Activated effector memory CD4-positive, alpha-beta T cell treated with Interleukin-2 at 50 U/mL for 16 hours (primary cell): ENCODE data around the gene TTBK2.
"Not testable (repeated sequence)": the region's sequence is repeated elsewhere in the genome, so short reads cannot be mapped to it uniquely, and the experiment has no call there.

ENCODE experiments used
- DNase-seq: peaks from one replicate; pipeline ENCODE4 v3.0.0-alpha.2; 2020

The TTBK2 gene

GRCh38 chr15:42920519-42921341 is at the start of gene TTBK2:
Gene TTBK2 (minus strand): TSS chr15:42920778. CDS start chr15:42878617, 42,161 bp downstream.
- DNase-seq = peak; percentile 97

GRCh38 chr15:42964476-42964875 is 43.9 kb upstream of the TTBK2 start:
- DNase-seq = no peak

GRCh38 chr15:42955518-42955917 is 34.9 kb upstream of the TTBK2 start:
- DNase-seq = no peak

GRCh38 chr15:42954291-42954690 is 33.7 kb upstream of the TTBK2 start:
- no peak for DNase-seq

GRCh38 chr15:42948898-42949297 is 28.3 kb upstream of the TTBK2 start:
- DNase-seq = not testable (repeated sequence)

- no peak for DNase-seq
These were observed 19.9 kb upstream of the TTBK2 start for GRCh38 chr15:42940527-42940926.

GRCh38 chr15:42939841-42940240 is 19.3 kb upstream of the TTBK2 start:
- DNase-seq = no peak

- DNase-seq = no peak
These were observed 16.6 kb upstream of the TTBK2 start for GRCh38 chr15:42937143-42937542.

- DNase-seq = no peak
These were observed 13.5 kb upstream of the TTBK2 start for GRCh38 chr15:42933886-42934667.

- no peak for DNase-seq
These were observed 12.4 kb upstream of the TTBK2 start for GRCh38 chr15:42932833-42933515.

- no peak for DNase-seq
These were observed 11.3 kb upstream of the TTBK2 start for GRCh38 chr15:42931702-42932486.

GRCh38 chr15:42929306-42929848 is 8.8 kb upstream of the TTBK2 start:
- DNase-seq = no peak

GRCh38 chr15:42921342-42921731 is 759 bp upstream of the TTBK2 start:
- peak; percentile 36 for DNase-seq

- no peak for DNase-seq
These were observed 619 bp downstream of the TTBK2 start for GRCh38 chr15:42919799-42920518.

- DNase-seq = no peak
These were observed 1.3 kb downstream of the TTBK2 start for GRCh38 chr15:42919308-42919707.

GRCh38 chr15:42918047-42918446 is 2.5 kb downstream of the TTBK2 start:
- no peak for DNase-seq

- DNase-seq = no peak
These were observed 4.8 kb downstream of the TTBK2 start for GRCh38 chr15:42915654-42916315.

GRCh38 chr15:42914728-42915497 is 5.7 kb downstream of the TTBK2 start:
- no peak for DNase-seq

- no peak for DNase-seq
These were observed 9.5 kb downstream of the TTBK2 start for GRCh38 chr15:42911058-42911592.

GRCh38 chr15:42908538-42908937 is 12.0 kb downstream of the TTBK2 start:
- DNase-seq = no peak
